ENCODE measurements around the gene SLC15A1. TPM values are rescaled to one million over a fixed set of nuclear protein-coding genes. Genes with fewer than 3 reads are reported as not detected.

Gene SLC15A1
- total RNA-seq, 2 experiments from 2014 or later: not detected

DNA sequence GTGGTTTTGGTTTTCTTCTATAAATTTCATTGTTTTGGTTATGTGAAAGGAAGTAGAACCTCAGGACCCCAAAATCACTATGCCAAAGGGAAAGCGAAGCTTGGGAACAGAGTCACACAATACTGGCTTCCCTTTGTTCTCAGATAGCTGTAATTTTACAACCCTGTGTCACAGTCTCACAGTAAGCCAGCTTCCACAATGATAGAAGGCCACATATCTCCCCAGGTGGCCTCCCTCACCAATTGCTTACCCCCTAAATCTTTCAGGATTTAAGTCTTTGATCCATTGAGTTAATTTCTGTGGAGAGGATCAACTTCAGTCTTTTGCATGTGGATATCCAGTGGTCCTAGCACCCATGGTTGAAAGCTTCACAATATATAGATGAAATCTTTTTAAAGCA lies 58.7 kb downstream of the SLC15A1 start:
- ChIA-PET CTCF (no interaction called here), POLR2A (no interaction called here)
- TF ChIP-seq, protein P1, sequence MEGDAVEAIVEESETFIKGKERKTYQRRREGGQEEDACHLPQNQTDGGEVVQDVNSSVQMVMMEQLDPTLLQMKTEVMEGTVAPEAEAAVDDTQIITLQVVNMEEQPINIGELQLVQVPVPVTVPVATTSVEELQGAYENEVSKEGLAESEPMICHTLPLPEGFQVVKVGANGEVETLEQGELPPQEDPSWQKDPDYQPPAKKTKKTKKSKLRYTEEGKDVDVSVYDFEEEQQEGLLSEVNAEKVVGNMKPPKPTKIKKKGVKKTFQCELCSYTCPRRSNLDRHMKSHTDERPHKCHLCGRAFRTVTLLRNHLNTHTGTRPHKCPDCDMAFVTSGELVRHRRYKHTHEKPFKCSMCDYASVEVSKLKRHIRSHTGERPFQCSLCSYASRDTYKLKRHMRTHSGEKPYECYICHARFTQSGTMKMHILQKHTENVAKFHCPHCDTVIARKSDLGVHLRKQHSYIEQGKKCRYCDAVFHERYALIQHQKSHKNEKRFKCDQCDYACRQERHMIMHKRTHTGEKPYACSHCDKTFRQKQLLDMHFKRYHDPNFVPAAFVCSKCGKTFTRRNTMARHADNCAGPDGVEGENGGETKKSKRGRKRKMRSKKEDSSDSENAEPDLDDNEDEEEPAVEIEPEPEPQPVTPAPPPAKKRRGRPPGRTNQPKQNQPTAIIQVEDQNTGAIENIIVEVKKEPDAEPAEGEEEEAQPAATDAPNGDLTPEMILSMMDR (IDR thresholded peaks at IDR 0.05): no peak
- Histone ChIP-seq H3K27me3 (ENCODE audit: control insufficient read depth in 1 of 2, insufficient read depth in 2 of 2, low read length in 2 of 2) (no peaks in the 10 kb centered on the region), H3K36me3 (ENCODE audit: insufficient read depth, low read length) (no peaks in the 10 kb centered on the region), H3K9me3 (ENCODE audit: control insufficient read depth in 1 of 2, insufficient read depth in 1 of 2, low read length in 2 of 2) (no peaks in the 10 kb centered on the region), H3K4me1 (ENCODE audit: insufficient read depth, low read length) (no peaks in the 10 kb centered on the region), H3K4me3 (ENCODE audit: low read length) (no peak overlapping the region), H3K27ac (ENCODE audit: low read depth in 1 of 2, low read length in 2 of 2) (no peak overlapping the region)
- Mint-ChIP-seq H3K9me3 (no peaks in the 10 kb centered on the region), H3K27me3 (peaks cover 15% of the 10 kb centered on the region), H3K27ac (no peak overlapping the region), H3K36me3 (ENCODE audit: low read depth) (no peaks in the 10 kb centered on the region), H3K4me3 (no peak overlapping the region), H3K4me1 (ENCODE audit: low read depth) (no peaks in the 10 kb centered on the region)
- DNase-seq (no peak), ATAC-seq (ENCODE audit: poor library complexity) (no peak)
- intact Hi-C loops (cut with DNase I, micrococcal nuclease): no loop called here

DNA sequence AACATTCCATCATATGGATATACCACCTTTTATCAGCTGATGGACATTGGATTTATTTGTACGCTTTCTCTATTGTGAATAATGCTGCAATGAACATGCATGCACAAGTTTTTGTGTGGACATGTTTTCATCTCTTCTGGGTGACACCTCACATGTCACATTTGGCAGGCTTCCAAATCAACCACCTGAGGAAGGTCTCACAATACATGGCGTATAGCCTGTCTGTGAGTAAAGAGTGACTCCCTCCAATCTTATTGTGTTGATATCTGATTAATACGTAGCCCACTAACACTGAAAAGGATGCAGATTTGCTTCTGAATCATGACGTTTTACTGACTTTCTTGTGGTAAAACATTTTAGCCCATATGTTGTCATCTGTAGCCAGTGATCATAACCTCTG lies 61.1 kb downstream of the SLC15A1 start:
- H3K27me3 ChIP-seq (ENCODE audit: control insufficient read depth in 1 of 2, insufficient read depth in 2 of 2, low read length in 2 of 2): no peaks in the 10 kb centered on the region
- H3K27ac ChIP-seq (ENCODE audit: low read depth in 1 of 2, low read length in 2 of 2): no peak overlapping the region
- H3K9me3 ChIP-seq (ENCODE audit: control insufficient read depth in 1 of 2, insufficient read depth in 1 of 2, low read length in 2 of 2): no peaks in the 10 kb centered on the region
- Mint-ChIP-seq H3K4me3 (no peak overlapping the region), H3K4me1 (ENCODE audit: low read depth) (no peaks in the 10 kb centered on the region), H3K36me3 (ENCODE audit: low read depth) (no peaks in the 10 kb centered on the region), H3K27ac (no peak overlapping the region), H3K9me3 (no peaks in the 10 kb centered on the region), H3K27me3 (peaks cover 5% of the 10 kb centered on the region)
- H3K4me3 ChIP-seq (ENCODE audit: low read length): no peak overlapping the region
- H3K36me3 ChIP-seq (ENCODE audit: insufficient read depth, low read length): no peaks in the 10 kb centered on the region
- no peaks in the 10 kb centered on the region for H3K4me1 ChIP-seq (ENCODE audit: insufficient read depth, low read length)
- intact Hi-C loops (cut with DNase I, micrococcal nuclease): no loop called here
- no peak for DNase-seq
- CTCF ChIA-PET: no interaction called here
- TF ChIP-seq, protein P1 (IDR thresholded peaks at IDR 0.05): no peak
- ATAC-seq (ENCODE audit: poor library complexity): no peak
- POLR2A ChIA-PET: no interaction called here

DNA sequence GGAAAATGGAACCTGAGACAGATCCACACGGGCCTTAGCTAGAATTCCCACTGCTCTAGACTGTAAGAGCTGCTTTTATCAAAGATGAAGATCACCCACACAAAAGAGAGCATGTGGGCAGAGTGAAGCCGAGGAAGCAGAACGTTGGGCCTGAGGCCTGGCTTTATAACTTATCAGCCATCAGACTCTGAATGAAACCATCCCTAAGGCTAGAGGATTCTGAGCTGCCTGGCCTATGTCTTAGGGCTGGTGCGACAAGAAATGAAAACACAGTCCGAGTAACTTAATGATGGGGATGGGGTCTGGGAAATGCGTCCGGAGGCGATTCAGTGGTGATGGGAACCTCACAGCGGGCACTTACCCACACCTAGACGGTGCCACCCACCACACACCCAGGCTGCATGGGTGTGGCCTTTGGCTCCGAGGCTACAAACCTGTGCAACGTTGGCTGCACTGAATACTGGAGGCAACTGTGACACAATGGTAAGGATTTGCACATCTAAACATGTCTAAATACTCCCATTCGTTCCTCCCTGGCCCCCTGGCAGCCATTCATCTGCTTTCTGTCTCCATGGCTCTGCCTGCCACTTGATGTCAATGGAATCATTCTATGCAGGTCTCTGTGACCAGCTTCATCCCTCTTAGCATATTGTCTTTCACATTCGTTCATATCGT lies 62.0 kb downstream of the SLC15A1 start:
- Mint-ChIP-seq H3K27me3 (no peaks in the 10 kb centered on the region), H3K36me3 (ENCODE audit: low read depth) (no peaks in the 10 kb centered on the region), H3K4me1 (ENCODE audit: low read depth) (no peaks in the 10 kb centered on the region), H3K27ac (no peak overlapping the region), H3K9me3 (no peaks in the 10 kb centered on the region), H3K4me3 (no peak overlapping the region)
- Histone ChIP-seq H3K4me3 (ENCODE audit: low read length) (no peak overlapping the region), H3K36me3 (ENCODE audit: insufficient read depth, low read length) (no peaks in the 10 kb centered on the region), H3K27ac (ENCODE audit: low read depth in 1 of 2, low read length in 2 of 2) (no peak overlapping the region), H3K4me1 (ENCODE audit: insufficient read depth, low read length) (no peaks in the 10 kb centered on the region), H3K9me3 (ENCODE audit: control insufficient read depth in 1 of 2, insufficient read depth in 1 of 2, low read length in 2 of 2) (no peaks in the 10 kb centered on the region), H3K27me3 (ENCODE audit: control insufficient read depth in 1 of 2, insufficient read depth in 2 of 2, low read length in 2 of 2) (no peaks in the 10 kb centered on the region)
- ChIA-PET POLR2A (no interaction called here), CTCF (no interaction called here)
- TF ChIP-seq, protein P1 (IDR thresholded peaks at IDR 0.05): no peak
- intact Hi-C loops (cut with DNase I, micrococcal nuclease): no loop called here
- ATAC-seq (ENCODE audit: poor library complexity): no peak
- DNase-seq: no peak

Data from CD4-positive, alpha-beta T cell (primary cell).